Measurements from ENCODE around the gene ZNF69.

- no peak for TF ChIP-seq CTCF (IDR thresholded peaks at IDR 0.05; ENCODE audit: poor library complexity, severe bottlenecking)
- TF ChIP-seq RAD21 (conservative IDR thresholded peaks at IDR 0.05) = no peak
- no peak for TF ChIP-seq TAF1 (IDR thresholded peaks at IDR 0.05; ENCODE audit: low read depth)
- TF ChIP-seq POLR2AphosphoS5 (IDR thresholded peaks at IDR 0.05) = no peak
- no peak for TF ChIP-seq EZH2 (IDR thresholded peaks at IDR 0.05; ENCODE audit: borderline replicate concordance, insufficient read depth, low read length, poor library complexity, severe bottlenecking)
- TF ChIP-seq EP300 (conservative IDR thresholded peaks at IDR 0.05; ENCODE audit: poor library complexity, severe bottlenecking) = no peak
- no peak for TF ChIP-seq SMC3 (conservative IDR thresholded peaks at IDR 0.05; ENCODE audit: poor library complexity)
- TF ChIP-seq REST (IDR thresholded peaks at IDR 0.05; ENCODE audit: borderline replicate concordance) = no peak
Measured at GRCh38 chr19:11890634-11891033, 3.1 kb downstream of the ZNF69 start.

Data from neural cell (in vitro differentiated cells).